A549 (cell line): ENCODE measurements around the gene KCNA5. TPM values are rescaled to one million over a fixed set of nuclear protein-coding genes. Genes with fewer than 3 reads are reported as not detected.

Source experiments
- ATAC-seq, 2 experiments: fragments of 200-7000 bp in 1 of 2; fragments of >200 bp in 1 of 2; cut with Nextera tagmentation in 1 of 2; cut with Tn5 transposase in 1 of 2; 3 replicates each; pipeline versions ENCODE4 v1.8.0 to v1.9.1; 2018 to 2020; ENCODE audit warnings: mild to moderate bottlenecking in 1 of 2, moderate library complexity in 1 of 2
- CTCF ChIA-PET: fragments of 300-600 bp; sonication (Branson Sonifier 250); formaldehyde crosslinking; extraction: SDS; loops from one replicate; lab custom pipeline; 2021; ENCODE audit warnings: antibody characterized with exemption, inconsistent platforms; lab: Yijun Ruan, JAX
- POLR2A ChIA-PET: fragments of 350-600 bp; formaldehyde crosslinking; extraction: SDS; loops from one replicate; lab custom pipeline; 2021; ENCODE audit warnings: antibody characterized with exemption, inconsistent platforms; lab: Yijun Ruan, JAX
- DNase-seq, 2 experiments: peaks; one replicate each; pipeline versions ENCODE4 v3.0.0 to v3.0.0-alpha.2; 2011 to 2016; ENCODE audit warnings: low read depth in 1 of 2, low spot score in 1 of 2
- FAIRE-seq: peaks from 2 replicates; lab custom pipeline; 2011; peaks lifted over from hg19 to GRCh38; lab: Jason Lieb, UNC
- H3K27ac ChIP-seq, 2 experiments: fragments of >200 bp; sonication (Bioruptor Twin); formaldehyde crosslinking; 3 replicates each; pipeline ENCODE4 v1.5.1; 2016 to 2017
- H3K4me1 ChIP-seq: fragments of >200 bp; sonication (Bioruptor Twin); formaldehyde crosslinking; 3 replicates; pipeline ENCODE4 v1.6.1; 2016
- H3K4me2 ChIP-seq: fragments of >200 bp; sonication (Bioruptor Twin); formaldehyde crosslinking; 3 replicates; pipeline ENCODE4 v1.6.1; 2016
- H3K4me3 ChIP-seq: fragments of >200 bp; sonication (Bioruptor Twin); formaldehyde crosslinking; 3 replicates; pipeline ENCODE4 v1.5.1; 2016
- H3K9me3 ChIP-seq: fragments of >200 bp; sonication (Bioruptor Twin); formaldehyde crosslinking; 3 replicates; pipeline ENCODE4 v1.6.1; 2016
- BHLHE40 ChIP-seq: IDR thresholded peaks from 2 replicates; pipeline ENCODE4 v1.6.1; 2012; ENCODE audit warnings: low read depth, low read length, inconsistent platforms
- CTCF ChIP-seq: fragments of >200 bp; sonication (Bioruptor Twin); formaldehyde crosslinking; IDR thresholded peaks from 3 replicates; pipeline ENCODE4 v1.5.1; 2016
- E2F6 ChIP-seq: IDR thresholded peaks from 2 replicates; pipeline ENCODE4 v1.6.1; 2012; ENCODE audit warnings: low read depth, borderline replicate concordance
- ESRRA ChIP-seq: fragments of 150-350 bp; IDR thresholded peaks from 2 replicates; pipeline ENCODE4 v1.6.1; 2014; ENCODE audit warnings: mild to moderate bottlenecking, low read length, borderline replicate concordance
- FOSB ChIP-seq: fragments of 250-450 bp; sonication (Bioruptor Pico); IDR thresholded peaks from 2 replicates; pipeline ENCODE4 v1.5.0; 2020; ENCODE audit warnings: mild to moderate bottlenecking, moderate library complexity
- HEYL ChIP-seq: fragments of 250-450 bp; sonication (Bioruptor Pico); IDR thresholded peaks from 2 replicates; pipeline ENCODE4 v1.8.0; 2021; ENCODE audit warnings: mild to moderate bottlenecking, moderate library complexity
- HMGXB4 ChIP-seq: fragments of 250-450 bp; sonication (Bioruptor Pico); IDR thresholded peaks from 2 replicates; pipeline ENCODE4 v1.5.0; 2021; ENCODE audit warnings: mild to moderate bottlenecking, moderate library complexity, borderline replicate concordance
- HOXB5 ChIP-seq: fragments of 250-450 bp; sonication (Bioruptor Pico); IDR thresholded peaks from 2 replicates; pipeline ENCODE4 v1.5.0; 2020; ENCODE audit warnings: mild to moderate bottlenecking, moderate library complexity
- JUN ChIP-seq, 2 experiments: fragments of >200 bp; sonication (Bioruptor Twin); formaldehyde crosslinking; IDR thresholded peaks; 2 replicates in 1 of 2; 3 replicates in 1 of 2; pipeline ENCODE4 v1.6.1; 2016 to 2017
- KDM5A ChIP-seq: fragments of 200-600 bp; sonication (generic); IDR thresholded peaks from 2 replicates; pipeline ENCODE4 v1.6.1; 2016; ENCODE audit warnings: antibody characterized with exemption, mild to moderate bottlenecking
- MAX ChIP-seq: IDR thresholded peaks from 2 replicates; pipeline ENCODE4 v1.6.1; 2012
- MAZ ChIP-seq: fragments of 150-350 bp; IDR thresholded peaks from 2 replicates; pipeline ENCODE4 v1.6.1; 2014; ENCODE audit warnings: antibody characterized with exemption, low read depth, low read length, borderline replicate concordance
- POLR2A ChIP-seq: IDR thresholded peaks from 2 replicates; pipeline ENCODE4 v1.6.1; 2012; ENCODE audit warnings: mild to moderate bottlenecking, low read length
- RAD21 ChIP-seq, 2 experiments: fragments of >200 bp in 1 of 2; sonication (Bioruptor Twin) in 1 of 2; formaldehyde crosslinking in 1 of 2; IDR thresholded peaks in 1 of 2; conservative IDR thresholded peaks in 1 of 2; 2 replicates in 1 of 2; 3 replicates in 1 of 2; pipeline ENCODE4 v1.6.1; 2012 to 2018; ENCODE audit warnings: inconsistent platforms in 1 of 2
- RCOR1 ChIP-seq: fragments of 150-350 bp; IDR thresholded peaks from 2 replicates; pipeline ENCODE4 v1.6.1; 2014; ENCODE audit warnings: antibody characterized with exemption, low read length, low read depth
- SMC3 ChIP-seq: fragments of >200 bp; sonication (Bioruptor Twin); formaldehyde crosslinking; IDR thresholded peaks from 3 replicates; pipeline ENCODE4 v1.6.1; 2018; ENCODE audit warnings: inconsistent platforms
- ZFP36 ChIP-seq: fragments of 450-650 bp; IDR thresholded peaks from 2 replicates; pipeline ENCODE4 v1.6.1; 2014; ENCODE audit warnings: borderline replicate concordance; ENCODE audit not compliant: partially characterized antibody
- WGBS: methylation state at CpG from one replicate; pipeline ENCODE4 v1.1.6; 2017; ENCODE audit errors: missing lambda C conversion rate; 5-methylcytosine and 5-hydroxymethylcytosine counted together
- polyA plus RNA-seq, 4 experiments: library from polyadenylated mRNA; depleted of rRNA in 3 of 4; stranded (reverse); fragments of >200 nt; fragmentation: RNase III in 1 of 4; extraction: RNeasy Plus Mini Kit Qiagen cat#74134 plus additional on column Dnase treatment in 1 of 4; gene quantifications; 2 replicates in 3 of 4; 3 replicates in 1 of 4; pipeline ENCODE4 v1.2.3, GENCODE V29; 2011 to 2017
- TF ChIP-seq, protein P1 (sequence below): fragments of >200 bp; sonication (Bioruptor Twin); formaldehyde crosslinking; IDR thresholded peaks from 2 replicates; pipeline ENCODE4 v1.6.1; 2016
- TF ChIP-seq, protein P2 (sequence below): IDR thresholded peaks from 2 replicates; pipeline ENCODE4 v1.6.1; 2012
- TF ChIP-seq, protein P3 (sequence below): fragments of 250-450 bp; sonication (Bioruptor Pico); IDR thresholded peaks from 2 replicates; pipeline ENCODE4 v1.5.0; 2020; ENCODE audit warnings: low read depth, mild to moderate bottlenecking, moderate library complexity

KCNA5 gene
- polyA plus RNA-seq, 2 of the 4 experiments (the other 2 are of a cell fraction) = not detected

DNA sequence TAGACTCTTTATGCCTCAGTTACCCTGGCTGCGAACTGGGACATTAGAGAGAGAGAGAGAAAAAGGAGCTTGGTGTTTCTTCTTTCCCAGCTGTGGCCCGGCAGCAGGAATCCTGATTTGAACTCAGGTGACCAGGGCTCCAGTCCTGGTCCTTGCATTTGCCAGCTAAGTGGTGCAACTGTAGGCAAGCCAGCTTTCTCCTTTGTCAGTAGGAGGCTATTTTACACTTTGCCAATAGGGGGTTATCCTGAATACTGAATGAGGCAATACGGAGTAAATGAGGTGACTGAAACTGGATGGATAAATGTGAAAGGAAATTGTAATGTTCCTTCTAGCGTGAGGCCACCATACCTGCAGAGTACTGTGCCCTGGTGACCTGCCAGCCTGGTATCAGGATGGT is 27.8 kb downstream of the KCNA5 start (continued):
- no peak for TF ChIP-seq FOSB (CRISPR knock-in tag)
- TF ChIP-seq RCOR1 = no peak
- no peak for TF ChIP-seq JUN (IDR thresholded peaks at IDR 0.05)
- no peak for TF ChIP-seq KDM5A
- no peak for TF ChIP-seq HEYL (CRISPR knock-in tag)
- TF ChIP-seq, all 56 proteins: peak for 0

- no peak overlapping the region for H3K27ac ChIP-seq
- H3K4me1 ChIP-seq = no peaks in the 10 kb centered on the region
- H3K4me2 ChIP-seq = no peak overlapping the region
- WGBS = 9% methylated on average over 5 of the region's 5 CpGs
- no peak for DNase-seq
- ChIA-PET POLR2A (no interaction called here), CTCF (interaction anchor here (1.1 to 7.1 kb wide), 5 partner anchors 9 to 217 kb away, joined by 3 to 57 read pairs (median 4); no protein-coding TSS in a partner anchor)
- ATAC-seq = no peak
- no peaks in the 10 kb centered on the region for H3K9me3 ChIP-seq
- FAIRE-seq = no peak
- H3K4me3 ChIP-seq = no peak overlapping the region
- no peak for TF ChIP-seq HMGXB4
- TF ChIP-seq, protein P1, sequence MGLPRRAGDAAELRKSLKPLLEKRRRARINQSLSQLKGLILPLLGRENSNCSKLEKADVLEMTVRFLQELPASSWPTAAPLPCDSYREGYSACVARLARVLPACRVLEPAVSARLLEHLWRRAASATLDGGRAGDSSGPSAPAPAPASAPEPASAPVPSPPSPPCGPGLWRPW = no peak
- no peak for TF ChIP-seq RCOR1
- no peak for TF ChIP-seq SMC3
- no peak for TF ChIP-seq RAD21 (conservative IDR thresholded peaks at IDR 0.05 in 1 of 2, IDR thresholded peaks at IDR 0.05 in 1 of 2)
Observed at GRCh38 chr12:5072311-5072710, 28.6 kb downstream of the KCNA5 start.

GRCh38 chr12:5073054-5073453 is 29.4 kb downstream of the KCNA5 start:
- DNase-seq (no peak), FAIRE-seq (no peak), ATAC-seq (no peak; a peak in 1 of 6 replicates)
- Histone ChIP-seq H3K4me2 (no peak overlapping the region), H3K4me1 (no peaks in the 10 kb centered on the region), H3K27ac (no peak overlapping the region), H3K9me3 (no peaks in the 10 kb centered on the region), H3K4me3 (no peak overlapping the region)
- TF ChIP-seq, protein P2, sequence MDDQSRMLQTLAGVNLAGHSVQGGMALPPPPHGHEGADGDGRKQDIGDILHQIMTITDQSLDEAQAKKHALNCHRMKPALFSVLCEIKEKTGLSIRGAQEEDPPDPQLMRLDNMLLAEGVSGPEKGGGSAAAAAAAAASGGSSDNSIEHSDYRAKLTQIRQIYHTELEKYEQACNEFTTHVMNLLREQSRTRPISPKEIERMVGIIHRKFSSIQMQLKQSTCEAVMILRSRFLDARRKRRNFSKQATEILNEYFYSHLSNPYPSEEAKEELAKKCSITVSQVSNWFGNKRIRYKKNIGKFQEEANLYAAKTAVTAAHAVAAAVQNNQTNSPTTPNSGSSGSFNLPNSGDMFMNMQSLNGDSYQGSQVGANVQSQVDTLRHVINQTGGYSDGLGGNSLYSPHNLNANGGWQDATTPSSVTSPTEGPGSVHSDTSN = no peak
- no peak for TF ChIP-seq E2F6
- no peak for TF ChIP-seq HOXB5 (CRISPR knock-in tag)
- TF ChIP-seq ESRRA = no peak
- no peak for TF ChIP-seq MAZ
- no peak for TF ChIP-seq CTCF
- TF ChIP-seq MAX = no peak
- TF ChIP-seq ZFP36 = no peak
- no peak for TF ChIP-seq BHLHE40
- TF ChIP-seq POLR2A = no peak
- TF ChIP-seq, protein P3, sequence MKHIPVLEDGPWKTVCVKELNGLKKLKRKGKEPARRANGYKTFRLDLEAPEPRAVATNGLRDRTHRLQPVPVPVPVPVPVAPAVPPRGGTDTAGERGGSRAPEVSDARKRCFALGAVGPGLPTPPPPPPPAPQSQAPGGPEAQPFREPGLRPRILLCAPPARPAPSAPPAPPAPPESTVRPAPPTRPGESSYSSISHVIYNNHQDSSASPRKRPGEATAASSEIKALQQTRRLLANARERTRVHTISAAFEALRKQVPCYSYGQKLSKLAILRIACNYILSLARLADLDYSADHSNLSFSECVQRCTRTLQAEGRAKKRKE (CRISPR knock-in tag) = no peak
- no peak for TF ChIP-seq RCOR1
- CTCF ChIA-PET = interaction anchor here (1.3 to 7.1 kb wide), 4 partner anchors 8 to 51 kb away, joined by 3 to 57 read pairs (median 6); no protein-coding TSS in a partner anchor
- POLR2A ChIA-PET = no interaction called here
- 10% methylated on average over 5 of the region's 5 CpGs for WGBS
